NAMALWA (cell line): Measurements from ENCODE around the gene MMP10.
A peak's percentile ranks its signal among the peaks of the same experiment; 100 is the strongest.

Source experiments
- DNase-seq: peaks from one replicate; pipeline ENCODE4 v3.0.0-alpha.2; 2015; ENCODE audit warnings: low spot score

The MMP10 gene

DNA sequence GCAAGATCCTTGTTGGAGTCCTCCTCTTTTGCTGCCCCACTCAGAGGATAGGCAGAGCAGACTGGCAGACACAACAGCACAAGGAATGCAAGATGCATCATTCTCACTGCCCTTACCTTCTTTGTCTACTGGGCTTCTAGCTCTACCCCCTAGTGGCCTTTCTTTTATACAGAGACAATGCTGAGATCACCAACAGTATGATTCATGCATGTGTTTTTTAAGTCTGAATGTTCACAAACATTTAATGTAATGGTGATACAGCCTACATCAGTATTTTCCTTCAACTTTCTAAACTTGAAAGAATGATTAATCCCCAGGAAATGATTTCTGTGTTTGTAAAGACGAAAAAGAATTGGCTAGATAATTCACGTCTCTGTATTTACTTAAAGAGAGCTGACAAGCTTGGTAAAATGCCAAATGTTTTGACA is at the start of gene MMP10:
TSS of gene MMP10 (minus strand) at position 138 of the 428 bp plus-strand sequence. CDS start at position 101, 37 bp downstream.
- DNase-seq, result peak; percentile 41

DNA sequence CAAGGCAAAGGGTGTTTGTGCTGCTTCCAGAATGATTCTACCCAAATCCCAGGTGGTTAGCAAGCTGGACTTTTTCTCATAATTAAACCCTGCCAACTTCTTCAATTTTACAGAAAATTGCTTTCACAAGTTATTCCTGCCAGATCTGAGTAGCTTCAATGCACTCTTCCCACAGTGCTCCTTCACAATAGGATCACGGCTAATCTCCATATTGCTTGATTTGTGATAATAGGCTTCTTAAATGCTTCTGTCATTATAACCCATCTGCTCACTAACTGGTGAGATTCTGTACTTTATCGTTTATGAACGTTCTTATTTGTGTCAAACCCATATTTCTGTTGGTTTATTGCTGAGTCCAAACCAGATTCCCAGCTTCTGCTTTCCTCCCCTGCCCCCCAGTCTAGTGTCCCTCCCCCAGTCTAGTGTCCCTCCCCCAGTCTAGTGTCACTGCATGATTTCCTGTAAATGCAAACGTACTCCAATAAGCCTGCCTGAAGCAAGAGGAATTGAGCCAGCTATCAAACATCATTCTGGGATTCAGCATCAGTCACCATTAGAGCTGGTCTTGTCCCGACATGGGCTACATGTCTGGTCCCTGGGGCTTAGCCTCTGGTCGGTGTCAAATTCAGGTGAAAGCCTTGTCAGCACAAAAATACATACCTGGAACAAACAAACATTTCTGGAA is 49.0 kb upstream of the MMP10 start:
- no peak for DNase-seq

DNA sequence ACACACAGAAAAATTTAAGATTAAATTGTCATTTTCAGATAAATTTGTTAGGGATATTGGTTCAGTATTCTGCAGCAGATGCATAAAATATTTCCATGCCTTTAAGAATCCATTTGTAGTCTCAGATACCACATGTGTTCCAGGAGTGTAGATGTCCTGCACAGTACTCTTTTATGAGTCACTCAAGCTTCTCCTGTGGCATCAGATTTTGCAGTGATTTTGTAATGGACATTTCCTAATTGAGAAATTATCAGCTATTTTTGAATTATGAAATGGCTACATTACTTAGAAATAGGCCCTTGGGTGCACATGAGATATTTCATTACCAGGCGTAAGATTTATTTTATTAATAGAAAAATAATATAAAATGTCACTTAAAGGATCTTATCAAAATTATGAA is 44.1 kb upstream of the MMP10 start:
- no peak for DNase-seq

- no peak for DNase-seq
Measured at GRCh38 chr11:102819491-102819890, 39.1 kb upstream of the MMP10 start.

- DNase-seq, result no peak
Measured at GRCh38 chr11:102813484-102813883, 33.1 kb upstream of the MMP10 start.

DNA sequence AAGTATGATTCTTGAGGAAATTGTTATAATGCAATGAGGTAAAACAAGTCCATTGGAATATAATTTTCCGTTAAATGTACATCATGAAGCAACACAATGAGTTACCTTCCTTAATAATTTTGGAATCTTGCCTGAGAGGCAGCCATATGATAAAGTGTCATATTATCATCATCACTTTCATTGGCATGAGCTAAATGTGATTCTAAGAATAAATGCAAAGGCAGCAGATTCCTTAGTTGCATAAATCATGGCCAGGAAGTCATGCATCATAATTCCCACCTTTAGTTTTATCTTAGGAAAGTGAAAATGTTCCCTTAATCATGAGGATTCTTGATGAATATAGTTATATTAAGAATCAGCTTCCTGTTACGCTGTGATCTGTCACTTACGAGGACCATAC is 31.8 kb upstream of the MMP10 start:
- DNase-seq, result no peak

DNA sequence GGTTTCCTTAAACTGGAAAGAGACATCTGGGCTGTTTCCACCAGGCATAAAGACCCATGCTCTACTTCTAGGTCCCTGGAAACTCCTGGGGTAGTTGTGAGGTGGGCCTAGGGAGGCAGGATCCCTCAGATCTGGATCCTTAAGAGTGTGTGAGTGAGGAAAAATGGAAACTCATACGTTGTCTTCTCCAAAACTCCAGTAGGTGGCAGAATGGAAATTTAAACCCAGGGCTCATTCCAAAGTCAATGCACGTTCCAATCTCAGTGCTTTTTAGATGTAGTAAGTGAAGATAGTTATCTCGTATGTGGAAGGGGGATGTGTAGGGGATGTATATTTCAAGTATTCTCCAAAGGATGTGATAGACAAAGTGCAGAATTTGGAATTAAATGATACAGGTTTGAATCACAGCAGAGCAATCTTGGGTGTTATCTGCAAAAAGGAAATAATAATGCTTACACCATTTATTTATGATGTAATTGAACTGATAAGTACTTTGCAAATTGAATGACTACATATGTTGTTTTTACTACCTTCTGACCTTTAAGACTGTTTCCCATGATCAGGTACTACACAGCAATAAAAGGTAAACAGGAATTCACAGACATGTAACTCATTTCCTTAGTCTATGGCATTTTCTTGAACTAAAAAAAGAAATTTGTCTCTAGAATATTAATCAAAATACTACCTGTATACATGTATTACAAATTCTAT is 30.7 kb upstream of the MMP10 start:
- peak; percentile 13 for DNase-seq

- no peak for DNase-seq
Measured at GRCh38 chr11:102809971-102810370, 29.5 kb upstream of the MMP10 start.

GRCh38 chr11:102807921-102808320 is 27.5 kb upstream of the MMP10 start:
- peak; percentile 38 for DNase-seq

GRCh38 chr11:102806296-102806695 is 25.9 kb upstream of the MMP10 start:
- no peak for DNase-seq

GRCh38 chr11:102802341-102802740 is 21.9 kb upstream of the MMP10 start:
- no peak for DNase-seq

- DNase-seq, result no peak
Measured at GRCh38 chr11:102800767-102801166, 20.3 kb upstream of the MMP10 start.

- DNase-seq, result no peak
Measured at GRCh38 chr11:102799681-102800340, 19.4 kb upstream of the MMP10 start.

DNA sequence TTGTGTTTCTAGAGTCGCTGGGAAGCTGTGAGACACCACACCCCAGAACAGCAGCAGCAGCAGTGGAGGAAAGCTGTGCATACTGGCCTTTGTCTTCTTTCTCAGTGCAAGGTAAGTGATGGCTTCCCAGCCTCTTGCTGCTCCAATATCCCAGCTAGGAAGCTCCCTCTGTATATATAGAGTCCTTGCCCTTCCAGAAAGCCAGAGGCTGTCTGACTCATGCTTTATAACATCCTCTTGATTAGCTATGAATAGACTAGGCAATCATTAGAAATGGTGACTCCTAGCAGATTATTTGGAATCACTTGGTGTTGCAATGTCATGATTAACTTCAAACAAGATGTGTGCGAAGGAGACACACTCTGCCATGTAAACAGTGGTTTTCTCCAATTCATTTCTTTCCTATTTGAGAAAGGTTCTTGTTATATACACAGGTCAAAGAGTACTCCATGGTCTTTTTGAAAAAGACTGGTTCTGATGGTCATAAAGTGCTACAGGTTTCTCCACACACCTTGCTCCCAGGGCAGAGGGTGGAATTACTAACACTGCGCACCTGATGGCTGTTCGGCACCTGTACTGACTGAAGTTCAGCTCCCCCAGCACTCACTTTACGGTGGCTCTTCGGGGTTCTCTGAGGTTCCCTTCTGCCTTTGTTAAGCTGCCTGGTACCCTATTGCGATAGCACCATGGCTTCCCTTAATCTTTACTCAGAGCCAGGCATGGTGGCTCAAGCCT is 17.8 kb upstream of the MMP10 start, which contains the start of gene MMP1:
TSS of gene MMP1 (minus strand) at position 149 of the 735 bp plus-strand sequence. CDS start at position 81, 68 bp downstream.
- DNase-seq, result no peak

DNA sequence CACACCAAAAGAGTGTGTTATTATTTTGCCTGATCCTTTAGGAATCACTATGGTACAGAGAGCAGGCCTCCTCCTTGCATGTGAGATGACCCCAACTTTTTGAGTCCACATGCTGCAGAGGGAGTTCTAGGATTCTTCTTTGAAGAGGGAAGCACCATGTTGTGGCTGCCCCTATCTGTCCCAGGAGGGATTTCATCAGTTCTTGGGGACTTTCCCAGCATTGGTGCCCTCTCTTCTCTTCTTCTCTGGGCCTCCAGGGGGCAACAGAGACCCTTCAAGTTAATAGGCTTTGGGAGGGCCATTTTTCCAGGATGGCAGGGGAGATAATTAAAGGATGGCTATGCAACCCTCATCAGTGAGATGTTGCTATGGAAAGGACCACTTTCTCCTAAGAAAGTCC is 14.0 kb upstream of the MMP10 start:
- DNase-seq, result peak; percentile 79

DNA sequence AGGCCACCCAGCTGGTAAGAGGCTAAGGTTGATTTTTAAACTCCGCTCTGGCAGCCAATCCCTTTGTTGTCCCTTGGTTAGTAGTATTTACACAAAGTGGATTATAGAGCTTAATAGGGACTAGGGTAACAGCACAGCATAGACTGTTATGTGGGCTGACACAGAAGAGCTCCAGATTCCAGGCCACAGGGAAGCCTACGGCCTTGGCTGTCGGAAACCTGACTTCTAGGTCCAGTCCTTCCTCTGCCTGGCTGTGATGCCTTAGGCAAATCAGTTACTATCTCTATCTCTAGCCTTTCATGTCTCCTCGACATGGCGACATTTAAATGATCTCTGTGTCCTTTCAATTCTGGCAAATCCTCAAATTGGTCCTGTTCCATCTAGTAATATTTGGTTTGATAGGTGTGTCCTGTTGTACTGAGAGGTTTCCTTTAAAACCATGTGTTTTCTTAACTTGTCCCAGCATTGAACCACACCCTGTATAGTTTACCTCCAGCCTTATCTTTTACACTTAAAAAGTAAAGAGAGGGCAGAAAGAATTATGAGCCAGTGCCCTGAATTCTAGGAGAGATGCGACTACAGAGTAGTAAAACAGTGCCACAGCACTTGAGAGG is 13.4 kb upstream of the MMP10 start:
- DNase-seq, result no peak

DNA sequence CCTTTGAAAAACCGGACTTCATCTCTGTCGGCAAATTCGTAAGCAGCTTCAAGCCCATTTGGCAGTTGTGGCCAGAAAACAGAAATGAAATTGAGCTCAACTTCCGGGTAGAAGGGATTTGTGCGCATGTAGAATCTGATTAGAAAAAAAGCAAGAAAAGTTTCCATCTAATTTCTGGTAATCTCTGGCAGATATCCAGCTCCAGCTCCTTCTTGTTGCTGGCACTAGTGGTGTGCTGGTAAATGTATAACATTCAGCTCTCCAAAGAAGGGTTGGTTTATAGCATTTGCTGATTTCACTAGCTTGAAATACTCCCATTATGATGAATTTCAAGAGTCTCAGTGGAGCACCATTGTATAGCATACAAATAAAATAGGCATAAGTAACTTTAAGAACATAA is 12.2 kb upstream of the MMP10 start:
- no peak for DNase-seq

GRCh38 chr11:102791271-102792036 is 11.0 kb upstream of the MMP10 start:
- DNase-seq, result no peak

DNA sequence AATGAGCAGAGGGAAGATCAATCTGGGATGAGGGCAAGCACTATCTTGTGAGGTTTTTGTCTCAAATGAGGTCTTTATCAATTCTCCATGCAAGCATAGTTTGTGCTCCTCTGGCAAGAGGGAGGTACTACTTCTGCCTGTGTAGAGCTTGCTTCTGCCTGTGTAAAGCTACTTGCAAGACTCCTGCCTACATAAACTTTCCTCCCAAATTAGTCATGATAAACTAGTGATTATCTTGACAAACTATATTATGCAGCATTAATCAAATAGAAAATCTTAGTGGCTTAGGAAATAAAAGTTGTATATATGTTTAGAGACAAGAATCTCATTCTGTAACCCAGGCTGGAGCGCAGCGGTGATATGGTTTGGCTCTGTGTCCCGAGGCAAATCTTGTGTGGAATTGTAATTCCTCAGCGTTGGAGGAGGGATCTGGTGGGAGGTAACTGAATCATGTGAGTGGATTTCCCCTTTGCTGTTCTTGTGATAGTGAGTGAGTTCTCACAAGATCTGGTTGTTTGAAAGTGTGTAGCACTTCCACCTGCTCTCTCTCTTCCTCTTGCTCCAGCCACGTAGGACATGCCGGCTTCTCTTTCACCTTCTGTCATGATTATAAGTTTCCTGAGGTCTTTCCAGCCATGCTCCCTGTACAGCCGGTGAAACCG is 8.0 kb upstream of the MMP10 start:
- no peak for DNase-seq

DNA sequence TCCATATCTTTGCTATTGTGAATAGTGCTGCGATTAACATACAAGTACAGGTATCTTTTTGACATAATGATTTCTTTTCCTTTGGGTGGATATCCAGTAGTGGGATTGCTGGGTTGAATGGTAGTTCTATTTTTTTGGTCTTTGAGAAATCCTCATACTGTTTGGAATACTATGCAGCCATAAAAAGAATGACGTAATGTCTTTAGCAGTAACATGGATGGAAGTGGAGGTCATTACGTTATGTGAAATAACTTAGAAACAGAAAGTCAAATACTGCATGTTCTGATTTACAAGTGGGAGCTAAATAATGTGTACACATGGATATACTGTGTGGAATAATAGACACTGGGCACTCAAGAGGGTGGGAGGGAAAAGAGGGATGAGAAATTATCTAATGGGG is 4.0 kb upstream of the MMP10 start:
- no peak for DNase-seq

- no peak for DNase-seq
Measured at GRCh38 chr11:102783720-102784119, 3.3 kb upstream of the MMP10 start.
